MM.1S (cell line): Measurements from ENCODE around the gene PLEKHM1.
"Not testable (repeated sequence)": the region's sequence is repeated elsewhere in the genome, so short reads cannot be mapped to it uniquely, and the experiment has no call there.

Experiments
- CTCF ChIP-seq: fragments of 300-600 bp; sonication (generic); IDR thresholded peaks from 2 replicates; pipeline ENCODE4 v1.5.1; 2016; ENCODE audit warnings: antibody characterized with exemption, low read length, mixed read lengths
- EZH2 ChIP-seq: fragments of 300-600 bp; sonication (generic); optimal IDR thresholded peaks from 2 replicates; pipeline ENCODE3; 2017; ENCODE audit warnings: low read depth, mild to moderate bottlenecking, antibody characterized with exemption, low read length, mixed read lengths
- EZH2phosphoT487 ChIP-seq: fragments of 300-600 bp; sonication (generic); IDR thresholded peaks from 2 replicates; pipeline ENCODE4 v1.6.1; 2018; ENCODE audit warnings: antibody characterized with exemption, low read length

GRCh38 chr17:45505183-45505582, 14.7 kb upstream of the PLEKHM1 start:
- TF ChIP-seq CTCF, EZH2phosphoT487, EZH2: not testable (repeated sequence)
